Glutamatergic neuron (in vitro differentiated cells): ENCODE results near the gene MYO6. TPM values are rescaled to one million over a fixed set of nuclear protein-coding genes. Genes with fewer than 3 reads are reported as not detected.

Experiments
- DNase-seq: peaks from one replicate; pipeline ENCODE4 v3.0.0; 2022
- H3K27ac Mint-ChIP-seq: one replicate; pipeline ENCODE4 v1.8.0; 2020; ENCODE audit warnings: mild to moderate bottlenecking, mixed read lengths, inconsistent platforms; ENCODE audit not compliant: unreplicated experiment
- H3K27me3 Mint-ChIP-seq: one replicate; pipeline ENCODE4 v1.8.0; 2020; ENCODE audit warnings: mild to moderate bottlenecking, moderate library complexity, mixed read lengths, inconsistent platforms; ENCODE audit not compliant: unreplicated experiment
- H3K36me3 Mint-ChIP-seq: one replicate; pipeline ENCODE4 v1.8.0; 2020; ENCODE audit warnings: mild to moderate bottlenecking, mixed read lengths, inconsistent platforms; ENCODE audit not compliant: unreplicated experiment
- H3K4me1 Mint-ChIP-seq: one replicate; pipeline ENCODE4 v1.8.0; 2020; ENCODE audit warnings: mild to moderate bottlenecking, low read depth, mixed read lengths, inconsistent platforms; ENCODE audit not compliant: unreplicated experiment
- H3K4me3 Mint-ChIP-seq: one replicate; pipeline ENCODE4 v1.8.0; 2020; ENCODE audit warnings: mild to moderate bottlenecking, mixed read lengths, inconsistent platforms; ENCODE audit not compliant: unreplicated experiment
- H3K9me3 Mint-ChIP-seq: one replicate; pipeline ENCODE4 v1.8.0; 2020; ENCODE audit warnings: mild to moderate bottlenecking, moderate library complexity, mixed read lengths, inconsistent platforms; ENCODE audit not compliant: unreplicated experiment
- CTCF ChIP-seq: fragments of 200-600 bp; sonication (generic); IDR thresholded peaks from one replicate; pipeline ENCODE4 v1.5.0; 2021; ENCODE audit not compliant: partially characterized antibody, unreplicated experiment
- total RNA-seq: library from RNA; stranded (reverse); fragmentation: NEBNext Ultra II Directional; extraction: Animal tissue kit (Norgen Biotek cat#: 25700); gene quantifications from one replicate; pipeline ENCODE4 v1.2.1, GENCODE V29; 2021; ENCODE audit not compliant: unreplicated experiment

The MYO6 gene
- total RNA-seq, 1 donor from 2014 or later: 72.2 TPM

- Mint-ChIP-seq H3K27ac (no peak overlapping the region), H3K4me3 (no peak overlapping the region), H3K36me3 (no peaks in the 10 kb centered on the region), H3K9me3 (peaks cover 4% of the 10 kb centered on the region), H3K4me1 (no peaks in the 10 kb centered on the region), H3K27me3 (no peaks in the 10 kb centered on the region)
- no peak for DNase-seq
- TF ChIP-seq CTCF: no peak
Observed at GRCh38 chr6:75952128-75952527, 203.1 kb downstream of the MYO6 start.

- Mint-ChIP-seq H3K27me3 (peaks cover 2% of the 10 kb centered on the region), H3K36me3 (no peaks in the 10 kb centered on the region), H3K4me1 (no peaks in the 10 kb centered on the region), H3K9me3 (peaks cover 6% of the 10 kb centered on the region), H3K27ac (no peak overlapping the region), H3K4me3 (no peak overlapping the region)
- no peak for TF ChIP-seq CTCF
- no peak for DNase-seq
Observed at GRCh38 chr6:75963569-75963968, 214.5 kb downstream of the MYO6 start.

GRCh38 chr6:75968143-75968542 is 219.1 kb downstream of the MYO6 start:
- Mint-ChIP-seq H3K9me3 (no peaks in the 10 kb centered on the region), H3K4me3 (no peak overlapping the region), H3K36me3 (no peaks in the 10 kb centered on the region)

More at GRCh38 chr6:75968143-75968542, 219.1 kb downstream of the MYO6 start:
- Mint-ChIP-seq H3K27ac (no peak overlapping the region), H3K27me3 (no peaks in the 10 kb centered on the region), H3K4me1 (no peaks in the 10 kb centered on the region)
- DNase-seq: no peak
- no peak for TF ChIP-seq CTCF

Other genes with a start within 250 kb of the MYO6 start
- gene SENP6, start 147.4 kb upstream of the MYO6 start, total RNA-seq: 113 TPM